Left kidney (tissue), 8 donors: Measurements from ENCODE around the gene AATK. TPM values are rescaled to one million over a fixed set of nuclear protein-coding genes. Genes with fewer than 3 reads are reported as not detected.

Source experiments
- DNase-seq: peaks from one replicate; pipeline ENCODE4 v3.0.0-alpha.2; 2013
- long read RNA-seq, 8 donors: transcript quantifications; one replicate each; lab custom pipeline, GENCODE V29; 2026
- polyA plus RNA-seq: library from polyadenylated mRNA; unstranded; fragments of 120-200 nt; gene quantifications from one replicate; pipeline ENCODE4 v1.2.1, GENCODE V29; 2013; ENCODE audit not compliant: insufficient read length

Gene AATK
- polyA plus RNA-seq, result 3.9 TPM
- long read RNA-seq, donor 1, result 0 reads
- long read RNA-seq, donor 2, result 0 reads
- long read RNA-seq, donor 3, partial matches to known transcripts, result 0 of 1 reads
- long read RNA-seq, donor 3, other reads (novel, unspliced or antisense), result 0 of 1 reads
- long read RNA-seq, donor 4, result 0 reads
- long read RNA-seq, donor 5, full-length matches to known transcripts, result 1 of 1 reads
- long read RNA-seq, donor 5, partial matches to known transcripts, result 0 of 1 reads
- long read RNA-seq, donor 5, other reads (novel, unspliced or antisense), result 0 of 1 reads
- long read RNA-seq, donor 6, partial matches to known transcripts, result 9 of 9 reads
- long read RNA-seq, donor 6, other reads (novel, unspliced or antisense), result 0 of 9 reads
- long read RNA-seq, donor 7, result 0 reads
- long read RNA-seq, donor 8, result 0 reads

DNA sequence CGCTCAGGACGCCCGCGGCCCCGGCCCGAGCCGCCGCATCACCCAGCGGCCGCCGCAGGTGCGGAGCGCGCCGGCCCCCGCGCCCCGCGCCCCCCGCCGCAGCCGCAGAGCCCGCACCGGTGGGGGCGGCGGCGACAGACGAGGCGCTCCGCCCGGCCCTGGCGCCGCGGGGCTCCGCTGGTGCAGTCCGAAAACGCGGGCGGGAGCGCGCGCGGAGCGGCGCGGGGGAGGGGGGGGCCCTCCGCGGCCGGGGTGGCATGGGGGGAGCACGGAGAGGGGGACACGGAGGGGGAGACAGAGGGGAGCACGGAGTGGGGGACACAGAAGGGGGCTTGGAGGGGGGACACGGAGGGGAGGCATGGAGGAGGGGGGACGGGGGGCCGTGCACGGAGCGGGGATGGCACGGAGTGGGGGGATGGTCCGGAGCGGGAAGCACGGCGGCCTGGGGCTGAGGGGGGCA, at the start of gene AATK:
TSS of gene AATK (minus strand) at position 189 of the 460 bp plus-strand sequence. CDS start 229 bp downstream, outside the sequence.
- DNase-seq, result no peak

- no peak for DNase-seq
Observed at GRCh38 chr17:81213978-81214377, 48.0 kb upstream of the AATK start.

- no peak for DNase-seq
Observed at GRCh38 chr17:81212365-81212764, 46.3 kb upstream of the AATK start.

DNA sequence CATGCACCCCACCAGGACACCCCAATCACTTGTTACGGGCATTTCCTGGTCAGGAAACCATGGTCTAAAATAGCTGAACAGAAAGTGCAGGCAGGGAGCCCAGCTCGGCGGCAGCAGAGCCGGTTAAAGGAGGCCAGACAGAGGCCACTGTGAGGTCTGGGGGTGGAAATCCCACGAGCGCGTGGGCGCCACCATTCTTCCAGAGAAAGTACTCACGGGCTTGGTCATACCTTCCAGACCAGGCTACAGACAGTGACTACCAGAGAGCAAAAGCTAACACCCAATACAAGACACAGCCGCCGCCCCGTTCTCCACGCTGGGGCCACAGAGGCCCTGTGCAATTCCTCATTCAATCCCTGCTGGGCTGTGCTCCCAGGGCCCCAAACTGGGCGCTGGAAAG, 44.8 kb upstream of the AATK start:
- DNase-seq, result no peak

- no peak for DNase-seq
Observed at GRCh38 chr17:81210466-81210865, 44.4 kb upstream of the AATK start.

GRCh38 chr17:81209141-81209540, 43.1 kb upstream of the AATK start:
- no peak for DNase-seq

- DNase-seq, result no peak
Observed at GRCh38 chr17:81208651-81209050, 42.6 kb upstream of the AATK start.

GRCh38 chr17:81207610-81208581, 41.9 kb upstream of the AATK start:
- no peak for DNase-seq

DNA sequence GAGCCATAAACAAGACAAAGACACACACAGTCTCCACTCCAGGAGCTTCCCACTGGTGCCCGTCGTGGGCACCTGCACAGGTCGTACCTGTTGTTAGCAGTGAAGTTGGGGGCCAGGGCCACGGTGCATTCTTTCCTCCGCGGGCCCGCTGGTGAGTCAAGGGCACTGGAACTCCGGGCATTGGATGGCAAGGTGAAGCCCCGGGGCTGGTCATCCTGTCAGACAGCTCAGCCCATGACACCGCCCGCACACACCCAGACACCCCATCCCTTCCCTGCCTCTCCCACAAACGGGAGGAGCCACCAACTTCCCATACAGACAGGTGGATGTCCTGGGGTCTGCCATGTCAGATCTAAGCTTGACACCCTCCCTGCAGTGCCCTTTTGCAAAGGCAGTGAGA, 40.6 kb upstream of the AATK start:
- DNase-seq, result no peak

DNA sequence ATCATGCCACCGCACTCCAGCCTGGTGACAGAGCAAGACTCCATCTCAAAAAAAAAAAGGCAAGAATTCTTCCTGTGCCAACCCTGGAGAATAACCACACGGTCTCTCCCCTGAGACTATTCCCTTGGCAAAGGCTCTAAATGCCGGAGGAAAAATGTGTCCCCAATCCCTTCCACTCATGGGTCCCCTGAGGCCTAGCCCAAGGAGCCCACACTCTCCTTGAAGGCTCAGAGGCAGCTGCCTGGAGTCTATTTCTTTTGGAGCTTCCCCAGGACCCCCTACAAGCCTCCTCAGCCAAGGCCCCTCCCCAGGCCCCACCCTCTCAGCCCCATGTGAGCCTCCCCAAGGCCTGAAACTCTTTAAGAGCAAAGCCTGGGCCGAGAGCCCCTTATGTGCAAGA, 40.1 kb upstream of the AATK start:
- DNase-seq, result no peak

- no peak for DNase-seq
Observed at GRCh38 chr17:81204578-81204977, 38.6 kb upstream of the AATK start.

DNA sequence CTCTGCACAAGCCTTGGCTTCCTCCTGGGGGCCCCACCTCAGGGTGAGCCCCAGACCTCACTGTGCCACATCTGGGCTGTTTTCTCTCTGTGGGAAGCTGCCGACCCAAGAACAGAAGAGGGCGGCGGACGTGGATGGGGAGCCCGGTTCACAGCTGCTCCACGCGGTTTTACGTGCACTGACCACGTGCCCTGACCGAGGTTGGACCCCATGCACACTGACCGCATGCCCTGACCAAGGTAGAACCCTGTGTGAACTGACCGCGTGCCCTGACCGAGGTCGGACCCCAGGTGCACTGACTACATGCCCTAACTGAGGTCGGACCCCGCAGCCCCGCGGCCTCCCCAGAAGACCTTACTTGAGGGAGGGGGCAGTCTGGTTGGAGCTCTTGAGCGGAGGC, 37.1 kb upstream of the AATK start:
- no peak for DNase-seq

DNA sequence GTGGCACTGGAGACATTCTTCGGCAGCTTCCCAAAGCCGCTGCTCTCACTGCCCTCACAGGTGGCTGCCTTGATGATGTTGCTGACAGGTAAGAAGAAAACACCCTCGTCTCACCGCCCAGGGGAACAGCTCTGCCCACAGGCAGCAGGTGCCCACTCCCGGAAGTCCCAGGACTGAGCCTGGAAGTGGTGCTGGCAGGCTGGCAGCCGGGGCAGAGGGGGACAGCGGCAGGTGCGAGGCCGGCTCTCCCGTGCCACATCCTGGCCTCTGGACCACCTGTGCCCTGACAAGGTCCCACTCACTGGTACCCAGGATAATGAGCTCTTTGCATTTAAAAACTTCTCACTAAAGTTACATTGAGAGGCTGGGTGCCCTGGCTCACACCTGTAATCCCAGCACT, 36.3 kb upstream of the AATK start:
- DNase-seq, result no peak

GRCh38 chr17:81200695-81201580, 34.9 kb upstream of the AATK start:
- no peak for DNase-seq

DNA sequence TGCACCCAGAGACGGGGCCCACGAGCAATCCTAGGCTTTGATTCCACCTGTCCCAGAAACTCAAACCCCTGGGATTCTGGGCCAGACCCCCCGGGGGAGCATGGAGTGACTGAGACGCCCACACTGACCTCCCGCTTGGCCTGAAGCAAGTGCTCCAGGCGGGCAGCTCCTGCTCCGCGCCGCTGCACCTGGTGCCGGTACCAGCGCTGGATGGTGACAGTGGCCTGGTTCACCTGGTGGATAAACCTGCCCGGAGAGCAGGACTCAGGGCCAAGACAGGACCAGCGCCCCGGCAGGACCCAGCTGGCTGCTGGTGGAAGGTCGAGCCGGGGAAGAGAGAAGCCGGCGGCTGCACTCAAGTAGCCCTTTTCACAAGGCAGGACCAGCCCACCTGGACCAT, 34.2 kb upstream of the AATK start:
- no peak for DNase-seq

- DNase-seq, result no peak
Observed at GRCh38 chr17:81199482-81199830, 33.4 kb upstream of the AATK start.

- DNase-seq, result no peak
Observed at GRCh38 chr17:81198826-81199481, 32.9 kb upstream of the AATK start.

DNA sequence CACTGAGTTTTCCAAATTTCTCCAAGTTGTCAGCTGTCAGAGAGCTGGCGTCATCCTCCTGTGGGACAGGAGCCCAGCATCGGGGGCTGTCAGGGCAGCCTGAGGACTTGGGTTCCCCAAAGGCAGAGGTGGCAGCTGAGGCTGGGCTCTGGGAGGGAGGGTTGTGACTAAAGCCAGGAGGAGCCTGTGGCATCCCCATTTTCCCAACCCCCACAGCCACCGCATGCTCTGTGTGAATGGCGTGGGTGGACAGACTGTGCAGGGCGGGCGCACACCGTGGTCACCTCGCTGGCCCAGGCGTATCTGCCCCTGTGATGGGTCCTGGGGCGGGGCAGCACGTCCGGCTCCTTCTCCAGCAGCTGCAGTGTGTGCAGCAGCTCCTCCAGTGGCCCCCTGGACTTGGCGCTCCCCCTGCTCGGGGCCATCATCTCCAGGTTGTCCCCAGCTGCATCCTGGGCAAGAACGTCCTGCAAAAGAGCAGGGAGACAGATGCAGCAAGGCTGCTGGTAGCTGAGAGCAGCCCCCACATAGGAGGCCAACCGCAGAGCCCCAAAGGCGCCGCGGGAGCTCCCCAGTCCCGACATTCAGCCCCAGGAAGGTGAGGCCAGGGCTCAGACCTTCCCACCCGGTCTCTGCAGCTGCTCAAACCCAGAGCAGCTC, 31.9 kb upstream of the AATK start:
- DNase-seq, result no peak

DNA sequence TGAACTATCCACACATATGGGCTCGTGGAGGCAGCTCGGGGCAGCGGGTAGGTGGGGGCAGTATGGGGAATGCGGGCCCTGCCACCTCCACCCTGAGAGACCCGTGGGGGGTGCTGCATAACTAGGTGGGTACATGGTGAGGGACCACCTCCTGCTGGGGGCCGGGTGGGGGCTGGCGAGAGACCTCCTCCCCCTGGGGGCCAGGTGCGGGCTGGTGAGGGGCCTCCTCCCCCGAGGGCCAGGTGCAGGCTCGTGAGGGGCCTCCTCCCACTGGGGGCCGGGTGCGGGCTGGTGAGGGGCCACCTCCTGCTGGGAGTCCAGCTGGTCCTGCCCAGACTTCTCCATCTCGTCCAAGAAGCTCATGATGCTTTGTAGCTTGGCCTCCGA, 31.4 kb upstream of the AATK start:
- DNase-seq, result no peak

DNA sequence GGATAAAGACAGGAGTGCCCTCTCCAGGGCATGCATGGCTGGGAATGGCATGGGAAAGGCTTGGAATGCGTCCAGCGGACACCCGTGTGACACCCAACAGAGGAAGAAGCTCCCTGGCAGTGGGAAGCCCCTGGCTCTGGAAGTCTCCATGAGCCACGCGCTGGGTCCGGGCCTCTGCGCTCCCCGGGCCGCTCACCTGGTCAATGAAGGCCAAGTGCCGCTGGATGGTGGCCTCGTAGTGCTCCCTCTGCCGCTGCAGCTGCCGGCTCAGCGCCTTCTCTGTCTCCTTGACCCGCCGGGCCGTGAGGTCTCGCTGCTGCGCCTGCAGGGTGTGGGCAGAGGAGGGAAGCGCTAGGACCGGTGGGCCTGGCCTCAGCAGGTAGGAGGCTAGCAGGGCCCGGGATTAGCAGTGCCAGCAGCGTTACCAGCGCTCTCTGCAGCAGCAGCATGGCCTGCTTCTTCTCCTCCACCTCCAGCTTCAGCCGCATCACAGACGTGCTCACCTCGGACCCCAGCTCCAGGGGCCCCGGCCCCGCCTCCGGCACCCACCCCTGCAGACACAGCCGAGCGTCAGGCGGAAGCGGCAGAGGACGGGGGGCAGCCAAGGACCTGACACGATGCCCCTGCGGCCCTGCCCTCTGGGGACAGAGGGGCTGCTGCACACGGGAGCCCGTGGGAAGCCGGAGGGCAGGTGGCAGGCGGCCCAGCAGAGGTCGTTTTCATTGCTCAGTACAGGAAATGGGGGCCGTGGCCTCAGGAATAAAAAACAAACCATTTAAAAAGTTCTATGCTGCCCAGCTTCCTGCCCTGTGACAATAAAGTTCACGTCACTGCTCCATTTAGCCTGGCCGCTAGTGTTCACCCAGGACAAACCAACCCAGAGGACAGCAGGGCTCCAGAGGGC, 30.7 kb upstream of the AATK start:
- no peak for DNase-seq
